ENCODE measurements around the gene CALML4. TPM values are rescaled to one million over a fixed set of nuclear protein-coding genes. Genes with fewer than 3 reads are reported as not detected.
"Not testable (repeated sequence)": the region's sequence is repeated elsewhere in the genome, so short reads cannot be mapped to it uniquely, and the experiment has no call there.

Gene CALML4
- total RNA-seq, 1 donor from 2014 or later, result 22.7 TPM

GRCh38 chr15:68227643-68228142 lies 22.6 kb upstream of the CALML4 start:
- Mint-ChIP-seq H3K36me3 (peaks cover 12% of the 10 kb centered on the region), H3K4me1 (peaks cover 55% of the 10 kb centered on the region), H3K27me3 (ENCODE audit: insufficient read depth, low read depth) (peaks cover 12% of the 10 kb centered on the region), H3K27ac (no peak overlapping the region), H3K4me3 (peak overlapping the region; percentile 90), H3K9me3 (peaks cover 6% of the 10 kb centered on the region)
- Histone ChIP-seq H3K4me2 (peak overlapping the region; percentile 83), H3K79me2 (ENCODE audit: low read depth) (peaks cover 64% of the 10 kb centered on the region), H3K4me1 (peaks cover 30% of the 10 kb centered on the region), H3K27me3 (no peaks in the 10 kb centered on the region), H3K9ac (no peak overlapping the region), H4K20me1 (ENCODE audit: low read depth) (peaks cover 23% of the 10 kb centered on the region), H3K4me3 (peak overlapping the region; percentile 77), H3K9me3 (ENCODE audit: low read depth) (no peaks in the 10 kb centered on the region), H3K27ac (no peak overlapping the region), H2AFZ (replicated peaks) (no peak overlapping the region), H3K36me3 (no peaks in the 10 kb centered on the region), H3F3A (ENCODE audit: low read depth) (peaks cover 18% of the 10 kb centered on the region)
- no peak for TF ChIP-seq CTCF (IDR thresholded peaks at IDR 0.05)
- TF ChIP-seq EZH2phosphoT487 (IDR thresholded peaks at IDR 0.05), result no peak
- no peak for TF ChIP-seq EZH2 (IDR thresholded peaks at IDR 0.05)
- DNase-seq (ENCODE audit: low spot score), result no peak

- H3K9ac ChIP-seq; H3K36me3 ChIP-seq; H3K27ac ChIP-seq; H3K4me3 ChIP-seq; H3K4me3 Mint-ChIP-seq; H3K9me3 Mint-ChIP-seq; H3K27ac Mint-ChIP-seq; H2AFZ ChIP-seq (replicated peaks); DNase-seq (ENCODE audit: low spot score); H3K27me3 ChIP-seq; H3K9me3 ChIP-seq (ENCODE audit: low read depth); H3F3A ChIP-seq (ENCODE audit: low read depth); H3K4me2 ChIP-seq: not testable (repeated sequence)
- H3K36me3 Mint-ChIP-seq, result peaks cover 12% of the 10 kb centered on the region
- peaks cover 67% of the 10 kb centered on the region for H3K79me2 ChIP-seq (ENCODE audit: low read depth)
- peaks cover 12% of the 10 kb centered on the region for H3K27me3 Mint-ChIP-seq (ENCODE audit: insufficient read depth, low read depth)
- H3K4me1 Mint-ChIP-seq, result peaks cover 34% of the 10 kb centered on the region
- H4K20me1 ChIP-seq (ENCODE audit: low read depth), result peaks cover 23% of the 10 kb centered on the region
- H3K4me1 ChIP-seq, result peaks cover 15% of the 10 kb centered on the region
Measured at GRCh38 chr15:68225442-68225841, 20.3 kb upstream of the CALML4 start.

GRCh38 chr15:68224546-68225250 lies 19.6 kb upstream of the CALML4 start:
- Histone ChIP-seq H3K4me2 (no peak overlapping the region), H3K27ac (no peak overlapping the region), H4K20me1 (ENCODE audit: low read depth) (peaks cover 23% of the 10 kb centered on the region), H3K79me2 (ENCODE audit: low read depth) (peaks cover 75% of the 10 kb centered on the region), H3K27me3 (no peaks in the 10 kb centered on the region), H2AFZ (replicated peaks) (no peak overlapping the region), H3F3A (ENCODE audit: low read depth) (no peaks in the 10 kb centered on the region), H3K36me3 (no peaks in the 10 kb centered on the region), H3K4me1 (peaks cover 9% of the 10 kb centered on the region), H3K9me3 (ENCODE audit: low read depth) (no peaks in the 10 kb centered on the region), H3K4me3 (no peak overlapping the region), H3K9ac (no peak overlapping the region)
- TF ChIP-seq CTCF (IDR thresholded peaks at IDR 0.05), result no peak
- TF ChIP-seq EZH2 (IDR thresholded peaks at IDR 0.05), result no peak
- TF ChIP-seq EZH2phosphoT487 (IDR thresholded peaks at IDR 0.05), result no peak
- peaks cover 18% of the 10 kb centered on the region for H3K36me3 Mint-ChIP-seq
- peaks cover 8% of the 10 kb centered on the region for H3K9me3 Mint-ChIP-seq
- peak overlapping the region; percentile 54 for H3K27ac Mint-ChIP-seq
- peaks cover 27% of the 10 kb centered on the region for H3K4me1 Mint-ChIP-seq
- peaks cover 10% of the 10 kb centered on the region for H3K27me3 Mint-ChIP-seq (ENCODE audit: insufficient read depth, low read depth)
- H3K4me3 Mint-ChIP-seq, result no peak overlapping the region
- no peak for DNase-seq (ENCODE audit: low spot score)

- peaks cover 80% of the 10 kb centered on the region for H3K79me2 ChIP-seq (ENCODE audit: low read depth)
Measured at GRCh38 chr15:68224108-68224507, 19.0 kb upstream of the CALML4 start.

More at GRCh38 chr15:68224108-68224507, 19.0 kb upstream of the CALML4 start:
- Mint-ChIP-seq H3K4me3 (no peak overlapping the region), H3K27ac (no peak overlapping the region), H3K27me3 (ENCODE audit: insufficient read depth, low read depth) (peaks cover 10% of the 10 kb centered on the region), H3K9me3 (peaks cover 8% of the 10 kb centered on the region), H3K36me3 (peaks cover 18% of the 10 kb centered on the region), H3K4me1 (peaks cover 27% of the 10 kb centered on the region)
- Histone ChIP-seq H3K36me3 (no peaks in the 10 kb centered on the region), H3K27me3 (no peaks in the 10 kb centered on the region), H3K9ac (no peak overlapping the region), H2AFZ (replicated peaks) (no peak overlapping the region), H3K4me1 (peaks cover 9% of the 10 kb centered on the region), H3K4me2 (no peak overlapping the region), H4K20me1 (ENCODE audit: low read depth) (peaks cover 22% of the 10 kb centered on the region), H3K4me3 (no peak overlapping the region), H3K9me3 (ENCODE audit: low read depth) (no peaks in the 10 kb centered on the region), H3F3A (ENCODE audit: low read depth) (no peaks in the 10 kb centered on the region), H3K27ac (no peak overlapping the region)
- TF ChIP-seq CTCF (IDR thresholded peaks at IDR 0.05), result no peak
- TF ChIP-seq EZH2 (IDR thresholded peaks at IDR 0.05), result no peak
- TF ChIP-seq EZH2phosphoT487 (IDR thresholded peaks at IDR 0.05), result no peak
- no peak for DNase-seq (ENCODE audit: low spot score)

Data from neural progenitor cell (in vitro differentiated cells).